OCI-LY3 (cell line): ENCODE data around the gene R3HDM1.
"Not testable (repeated sequence)": the region's sequence is repeated elsewhere in the genome, so short reads cannot be mapped to it uniquely, and the experiment has no call there.

ENCODE experiments used
- H2AFZ ChIP-seq: fragments of 200-600, 300-600 bp; shearing (Covaris generic); 2 replicates; pipeline ENCODE4 v1.6.0; 2014; ENCODE audit warnings: antibody characterized with exemption, low read depth, low read length
- H3K27ac ChIP-seq: fragments of 200-600, 300-600 bp; sonication (generic); 2 replicates; pipeline ENCODE4 v1.5.1; 2014; ENCODE audit warnings: mild to moderate bottlenecking, low read length, moderate library complexity, mixed read lengths
- H3K27me3 ChIP-seq: fragments of 200-600, 300-600 bp; sonication (generic); 2 replicates; pipeline ENCODE4 v1.6.1; 2014; ENCODE audit warnings: low read depth, low read length, mixed read lengths
- H3K36me3 ChIP-seq: fragments of 200-600, 300-600 bp; sonication (generic); replicated peaks from 2 replicates; pipeline ENCODE3; 2014; ENCODE audit warnings: low read depth, low read length, mixed read lengths
- H3K4me1 ChIP-seq: fragments of 300-600, 200-600 bp; sonication (generic); 2 replicates; pipeline ENCODE4 v1.6.1; 2014; ENCODE audit warnings: low read length, mixed read lengths
- H3K4me2 ChIP-seq: fragments of 200-600, 300-600 bp; sonication (generic); 2 replicates; pipeline ENCODE4 v1.6.1; 2014; ENCODE audit warnings: low read length, mixed read lengths
- H3K4me3 ChIP-seq: fragments of 300-600, 200-600 bp; sonication (generic); 2 replicates; pipeline ENCODE4 v1.5.1; 2014; ENCODE audit warnings: antibody characterized with exemption, mild to moderate bottlenecking, low read length, moderate library complexity
- H3K79me2 ChIP-seq: fragments of 300-600, 200-600 bp; shearing (Covaris generic); 2 replicates; pipeline ENCODE4 v1.6.1; 2014; ENCODE audit warnings: mild to moderate bottlenecking, low read length, mixed read lengths
- H3K9ac ChIP-seq: fragments of 300-600, 200-600 bp; shearing (Covaris generic); 2 replicates; pipeline ENCODE4 v1.6.0; 2014; ENCODE audit warnings: mild to moderate bottlenecking, low read length, moderate library complexity
- H3K9me3 ChIP-seq: fragments of 200-600, 300-600 bp; shearing (Covaris generic); 2 replicates; pipeline ENCODE4 v1.6.1; 2014; ENCODE audit warnings: low read length, mixed read lengths; ENCODE audit not compliant: insufficient read depth
- H4K20me1 ChIP-seq: fragments of 200-600, 300-600 bp; sonication (generic); 2 replicates; pipeline ENCODE4 v1.6.1; 2016; ENCODE audit warnings: low read length, mixed read lengths; ENCODE audit not compliant: insufficient read depth
- CTCF ChIP-seq: fragments of 200-600, 300-600 bp; sonication (generic); IDR thresholded peaks from 2 replicates; pipeline ENCODE4 v1.5.1; 2014; ENCODE audit warnings: antibody characterized with exemption, low read length, low read depth
- EZH2phosphoT487 ChIP-seq: fragments of 200-600 bp; shearing (Covaris generic); IDR thresholded peaks from 2 replicates; pipeline ENCODE4 v1.6.1; 2018; ENCODE audit warnings: antibody characterized with exemption, mixed run types, low read depth

Gene R3HDM1

DNA sequence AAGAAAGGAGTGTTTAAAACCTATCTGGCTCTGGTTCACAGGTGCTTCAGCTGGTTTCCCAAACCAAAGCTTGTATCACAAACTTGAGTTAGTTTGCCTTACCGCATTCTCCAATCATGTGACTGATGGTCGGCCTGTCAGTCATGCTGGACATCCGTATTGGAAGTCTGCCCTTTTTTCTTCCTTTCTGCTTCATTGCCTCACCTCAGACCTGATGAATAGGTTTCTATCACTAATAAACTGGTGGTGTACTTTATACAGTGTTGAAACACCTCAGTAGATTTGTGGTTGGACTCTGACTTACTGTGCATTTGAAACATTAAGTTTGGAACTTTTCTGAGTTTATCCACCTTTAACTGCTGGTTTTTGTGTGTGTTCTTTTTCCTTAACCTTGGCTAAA lies 84.1 kb downstream of the R3HDM1 start:
- Histone ChIP-seq H4K20me1 (no peaks in the 10 kb centered on the region), H3K4me1 (peaks cover 33% of the 10 kb centered on the region), H3K9ac (no peak overlapping the region), H2AFZ (no peak overlapping the region), H3K27ac (no peak overlapping the region), H3K9me3 (no peaks in the 10 kb centered on the region), H3K4me2 (no peak overlapping the region), H3K4me3 (no peak overlapping the region), H3K27me3 (no peaks in the 10 kb centered on the region), H3K79me2 (no peaks in the 10 kb centered on the region), H3K36me3 (no peaks in the 10 kb centered on the region)
- TF ChIP-seq CTCF (no peak), EZH2phosphoT487 (no peak)

- Histone ChIP-seq H3K4me3 (no peak overlapping the region), H3K79me2 (no peaks in the 10 kb centered on the region), H3K4me2 (no peak overlapping the region), H3K4me1 (peaks cover 24% of the 10 kb centered on the region), H3K27ac (no peak overlapping the region), H3K36me3 (peaks cover 4% of the 10 kb centered on the region), H3K27me3 (no peaks in the 10 kb centered on the region), H2AFZ (no peak overlapping the region), H3K9me3 (no peaks in the 10 kb centered on the region), H4K20me1 (no peaks in the 10 kb centered on the region), H3K9ac (no peak overlapping the region)
- no peak for TF ChIP-seq EZH2phosphoT487
- TF ChIP-seq CTCF: no peak
Measured at GRCh38 chr2:135617501-135618015, 86.3 kb downstream of the R3HDM1 start.

DNA sequence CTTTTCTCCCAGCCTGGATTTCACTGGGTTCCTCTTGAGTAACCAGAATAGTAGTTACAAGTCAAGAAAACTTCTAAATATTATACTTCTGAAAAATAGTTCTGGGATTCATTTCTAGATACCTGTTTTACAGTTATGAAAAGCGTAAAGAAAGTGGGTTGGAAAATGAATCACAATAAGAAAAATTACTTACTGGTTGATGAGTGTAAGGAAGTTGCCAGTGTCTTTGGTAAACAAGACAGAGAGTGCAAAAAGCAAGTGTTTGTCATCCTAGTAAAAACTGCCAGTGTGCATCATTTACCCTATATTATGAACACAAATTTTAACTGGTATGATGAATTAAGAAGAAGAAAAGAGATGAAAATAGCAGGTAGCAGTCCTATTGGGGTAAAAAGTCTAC lies 88.9 kb downstream of the R3HDM1 start:
- no peak overlapping the region for H3K9ac ChIP-seq
- H3K27ac ChIP-seq: no peak overlapping the region
- no peaks in the 10 kb centered on the region for H4K20me1 ChIP-seq
- TF ChIP-seq CTCF: no peak
- TF ChIP-seq EZH2phosphoT487: no peak
- no peak overlapping the region for H3K4me2 ChIP-seq
- H3K27me3 ChIP-seq: no peaks in the 10 kb centered on the region
- H3K9me3 ChIP-seq: no peaks in the 10 kb centered on the region
- no peak overlapping the region for H2AFZ ChIP-seq
- H3K79me2 ChIP-seq: no peaks in the 10 kb centered on the region
- H3K36me3 ChIP-seq: peaks cover 12% of the 10 kb centered on the region
- peaks cover 18% of the 10 kb centered on the region for H3K4me1 ChIP-seq
- H3K4me3 ChIP-seq: no peak overlapping the region

GRCh38 chr2:135629520-135629919 lies 98.2 kb downstream of the R3HDM1 start:
- H3K4me3 ChIP-seq: no peak overlapping the region
- TF ChIP-seq CTCF: no peak
- no peak for TF ChIP-seq EZH2phosphoT487
- H3K9me3 ChIP-seq: no peaks in the 10 kb centered on the region
- no peak overlapping the region for H3K27ac ChIP-seq
- no peaks in the 10 kb centered on the region for H4K20me1 ChIP-seq
- no peaks in the 10 kb centered on the region for H3K27me3 ChIP-seq
- H3K79me2 ChIP-seq: no peaks in the 10 kb centered on the region
- peaks cover 3% of the 10 kb centered on the region for H3K36me3 ChIP-seq
- no peak overlapping the region for H3K4me2 ChIP-seq
- H3K4me1 ChIP-seq: no peaks in the 10 kb centered on the region
- H3K9ac ChIP-seq: no peak overlapping the region
- no peak overlapping the region for H2AFZ ChIP-seq

- H3K4me2 ChIP-seq, H2AFZ ChIP-seq, H3K4me1 ChIP-seq, H3K4me3 ChIP-seq, H4K20me1 ChIP-seq, H3K9me3 ChIP-seq, H3K9ac ChIP-seq, H3K36me3 ChIP-seq, H3K27me3 ChIP-seq, H3K27ac ChIP-seq, H3K79me2 ChIP-seq: not testable (repeated sequence)
Measured at GRCh38 chr2:135630034-135630433, 98.8 kb downstream of the R3HDM1 start.
